Fibroblast of lung (primary cell): ENCODE measurements around the gene UCK2. TPM values are rescaled to one million over a fixed set of nuclear protein-coding genes. Genes with fewer than 3 reads are reported as not detected.
A peak's percentile ranks its signal among the peaks of the same experiment; 100 is the strongest.

Experiments used
- DNase-seq, 2 donors: peaks; one replicate each; pipeline versions ENCODE4 v3.0.0 to v3.0.0-alpha.2; 2010; ENCODE audit warnings: low read depth in 2 of 2
- H2AFZ ChIP-seq: 2 replicates; pipeline ENCODE4 v1.5.1; 2012; ENCODE audit warnings: low read length, control low read depth, inconsistent platforms
- H3K27ac ChIP-seq: 2 replicates; pipeline ENCODE4 v1.5.1; 2011; ENCODE audit warnings: low read length, control low read depth; ENCODE audit not compliant: insufficient read depth
- H3K27me3 ChIP-seq: 2 replicates; pipeline ENCODE4 v1.5.1; 2011; ENCODE audit warnings: mild to moderate bottlenecking, low read length; ENCODE audit not compliant: control insufficient read depth, insufficient read depth
- H3K36me3 ChIP-seq: 2 replicates; pipeline ENCODE4 v1.5.1; 2011; ENCODE audit warnings: low read length; ENCODE audit not compliant: control insufficient read depth, insufficient read depth
- H3K4me1 ChIP-seq: 2 replicates; pipeline ENCODE4 v1.5.1; 2011; ENCODE audit warnings: low read length; ENCODE audit not compliant: control insufficient read depth, insufficient read depth; ENCODE audit errors: extremely low read depth
- H3K4me2 ChIP-seq: 2 replicates; pipeline ENCODE4 v1.5.1; 2011; ENCODE audit warnings: low read length, control low read depth; ENCODE audit not compliant: insufficient read depth; ENCODE audit errors: extremely low read depth
- H3K4me3 ChIP-seq, 4 experiments: fragments of 200-600 bp in 1 of 4; sonication (generic) in 1 of 4; replicated peaks in 1 of 4; 2 replicates each; pipeline ENCODE4 v1.5.1; 2011 to 2016; ENCODE audit warnings: low read length in 4 of 4, low read depth in 3 of 4, mild to moderate bottlenecking in 3 of 4, control low read depth in 2 of 4, inconsistent platforms in 1 of 4, mixed read lengths in 1 of 4; ENCODE audit not compliant: insufficient read depth in 1 of 4; ENCODE audit errors: control extremely low read depth in 1 of 4
- H3K79me2 ChIP-seq: 2 replicates; pipeline ENCODE4 v1.5.1; 2012; ENCODE audit warnings: mild to moderate bottlenecking, low read length, inconsistent platforms; ENCODE audit not compliant: control insufficient read depth, insufficient read depth
- H3K9ac ChIP-seq: 2 replicates; pipeline ENCODE4 v1.5.1; 2011; ENCODE audit warnings: mild to moderate bottlenecking, low read length, control low read depth; ENCODE audit not compliant: insufficient read depth
- H3K9me3 ChIP-seq: 2 replicates; pipeline ENCODE4 v1.5.1; 2012; ENCODE audit warnings: low read depth, low read length; ENCODE audit not compliant: control insufficient read depth, insufficient read depth
- H4K20me1 ChIP-seq: 2 replicates; pipeline ENCODE4 v1.5.1; 2011; ENCODE audit warnings: low read length; ENCODE audit not compliant: control insufficient read depth, insufficient read depth; ENCODE audit errors: extremely low read depth
- CTCF ChIP-seq, 2 donors: IDR thresholded peaks in 1 of 2; conservative IDR thresholded peaks in 1 of 2; 1 replicate in 1 of 2; 2 replicates in 1 of 2; pipeline ENCODE4 v1.5.1; 2011 to 2012; ENCODE audit warnings: low read length in 2 of 2, control low read depth in 1 of 2, inconsistent platforms in 1 of 2, low read depth in 1 of 2, mild to moderate bottlenecking in 1 of 2
- EZH2 ChIP-seq: IDR thresholded peaks from 2 replicates; pipeline ENCODE4 v1.5.1; 2012; ENCODE audit warnings: low read length, control low read depth, mild to moderate bottlenecking; ENCODE audit errors: missing control alignments
- polyA plus RNA-seq, 2 donors: library from polyadenylated mRNA; depleted of rRNA in 1 of 2; stranded (reverse) in 1 of 2; unstranded in 1 of 2; fragments of >200 nt; gene quantifications; 2 replicates each; pipeline ENCODE4 v1.2.1, GENCODE V29; 2011 to 2012; ENCODE audit warnings: missing spikeins in 1 of 2
- total RNA-seq: library from RNA; depleted of rRNA; stranded (reverse); fragments of >200 nt; gene quantifications from 2 replicates; pipeline ENCODE4 v1.2.1, GENCODE V29; 2014

Gene UCK2
- total and polyA plus RNA-seq, 2 donors (not counting 1 experiment from before 2014, with no cell fraction given) = 95.1 to 99.0 TPM

DNA sequence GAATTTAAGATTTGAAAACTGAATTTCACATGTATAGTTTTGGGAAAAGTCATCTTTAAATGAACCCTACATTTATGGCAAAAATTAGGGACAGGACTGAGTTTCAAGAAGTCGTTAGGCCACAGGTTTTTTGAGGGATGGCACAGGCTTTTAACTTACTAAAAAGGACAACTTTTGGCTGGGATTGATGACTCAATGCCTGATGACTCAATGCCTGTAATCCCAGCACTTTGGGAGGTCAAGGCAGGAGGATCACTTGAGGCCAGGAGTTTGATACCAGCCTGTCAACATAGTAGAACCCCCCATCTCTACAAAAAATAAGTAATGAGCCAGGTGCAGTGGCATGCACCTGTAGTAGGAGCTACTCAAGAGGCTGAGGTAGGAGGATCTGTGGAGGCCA lies 15.9 kb downstream of the UCK2 start:
- Histone ChIP-seq H3K9me3 (no peaks in the 10 kb centered on the region), H3K79me2 (peaks cover 96% of the 10 kb centered on the region), H4K20me1 (no peaks in the 10 kb centered on the region), H3K27me3 (no peaks in the 10 kb centered on the region), H3K4me2 (no peak overlapping the region), H3K27ac (peak overlapping the region; percentile 53), H3K4me1 (peaks cover 17% of the 10 kb centered on the region), H3K4me3 (no peak overlapping the region), H2AFZ (no peak overlapping the region), H3K36me3 (no peaks in the 10 kb centered on the region), H3K9ac (no peak overlapping the region)
- no peak for TF ChIP-seq EZH2
- TF ChIP-seq CTCF (conservative IDR thresholded peaks at IDR 0.05 in 1 of 2, IDR thresholded peaks at IDR 0.05 in 1 of 2; ENCODE audit: low read depth in 1 of 2, low read length in 2 of 2) = no peak
- DNase-seq = peak; percentile 36 to 45

DNA sequence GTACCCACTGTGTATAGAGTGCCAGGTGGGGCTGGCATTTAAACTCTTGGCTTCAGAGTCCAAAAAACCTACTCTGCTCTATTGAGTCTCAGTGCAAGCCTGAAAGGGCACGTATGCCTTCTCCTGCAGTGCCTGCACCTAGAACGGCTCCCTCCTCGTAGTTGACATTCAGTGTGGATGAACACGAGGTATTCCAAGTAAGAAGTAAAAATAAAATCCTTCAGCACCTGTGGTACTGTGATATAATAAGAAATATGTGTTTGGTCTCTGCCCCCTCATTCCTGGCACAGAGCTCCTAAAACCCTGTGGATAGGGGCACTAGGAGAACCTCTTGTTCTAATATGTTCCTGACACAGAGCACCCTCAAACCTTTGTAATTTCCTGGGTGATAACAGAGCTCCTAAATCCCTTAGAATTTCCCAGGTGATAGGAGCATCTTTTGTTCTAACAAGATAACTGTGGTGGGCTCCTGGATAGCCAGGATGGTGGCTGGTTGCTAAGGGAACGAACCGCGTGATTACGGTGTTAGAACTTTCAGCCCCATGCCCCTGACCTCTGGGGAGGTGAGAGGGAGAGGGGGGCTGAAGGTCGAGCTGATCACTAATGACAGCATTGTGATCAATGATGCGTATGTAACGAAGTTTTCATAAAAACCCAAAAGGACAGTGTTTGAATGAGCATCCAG lies 16.8 kb downstream of the UCK2 start:
- no peak for DNase-seq
- TF ChIP-seq CTCF (conservative IDR thresholded peaks at IDR 0.05 in 1 of 2, IDR thresholded peaks at IDR 0.05 in 1 of 2; ENCODE audit: low read depth in 1 of 2, low read length in 2 of 2) = no peak
- H3K9ac ChIP-seq = no peak overlapping the region
- H4K20me1 ChIP-seq = no peaks in the 10 kb centered on the region
- no peak overlapping the region for H3K27ac ChIP-seq
- peaks cover 17% of the 10 kb centered on the region for H3K4me1 ChIP-seq
- no peaks in the 10 kb centered on the region for H3K36me3 ChIP-seq
- H3K4me3 ChIP-seq = no peak overlapping the region
- no peak overlapping the region for H3K4me2 ChIP-seq
- no peaks in the 10 kb centered on the region for H3K27me3 ChIP-seq
- H2AFZ ChIP-seq = no peak overlapping the region
- H3K79me2 ChIP-seq = peaks cover 97% of the 10 kb centered on the region
- no peaks in the 10 kb centered on the region for H3K9me3 ChIP-seq

GRCh38 chr1:165844933-165845332 lies 17.5 kb downstream of the UCK2 start:
- TF ChIP-seq CTCF (conservative IDR thresholded peaks at IDR 0.05 in 1 of 2, IDR thresholded peaks at IDR 0.05 in 1 of 2; ENCODE audit: low read depth in 1 of 2, low read length in 2 of 2) (no peak), EZH2 (no peak)
- Histone ChIP-seq H3K4me2 (no peak overlapping the region), H4K20me1 (no peaks in the 10 kb centered on the region)

More at GRCh38 chr1:165844933-165845332, 17.5 kb downstream of the UCK2 start:
- peaks cover 97% of the 10 kb centered on the region for H3K79me2 ChIP-seq
- no peaks in the 10 kb centered on the region for H3K9me3 ChIP-seq
- H3K27ac ChIP-seq = no peak overlapping the region
- H3K4me3 ChIP-seq = no peak overlapping the region
- H3K36me3 ChIP-seq = no peaks in the 10 kb centered on the region
- no peaks in the 10 kb centered on the region for H3K27me3 ChIP-seq
- H3K4me1 ChIP-seq = peaks cover 17% of the 10 kb centered on the region
- no peak overlapping the region for H3K9ac ChIP-seq
- DNase-seq = no peak
- no peak overlapping the region for H2AFZ ChIP-seq
